Occipital lobe (tissue), 2 donors: ENCODE results near the gene RUNX3. TPM values are rescaled to one million over a fixed set of nuclear protein-coding genes. Genes with fewer than 3 reads are reported as not detected.
"Not testable (repeated sequence)": the region's sequence is repeated elsewhere in the genome, so short reads cannot be mapped to it uniquely, and the experiment has no call there.

Experiments used
- DNase-seq: peaks from one replicate; lab custom pipeline; 2025; lab: John Stamatoyannopoulos, UW
- total RNA-seq: library from RNA; depleted of rRNA; stranded (reverse); fragments of >200 nt; gene quantifications from one replicate; pipeline ENCODE4 v1.2.3, GENCODE V29; 2014

RUNX3 gene
- total RNA-seq, 1 donor from 2014 or later = 0.16 TPM

- no peak for DNase-seq
These were observed 15.6 kb downstream of the RUNX3 start for GRCh38 chr1:24914226-24915069.

DNA sequence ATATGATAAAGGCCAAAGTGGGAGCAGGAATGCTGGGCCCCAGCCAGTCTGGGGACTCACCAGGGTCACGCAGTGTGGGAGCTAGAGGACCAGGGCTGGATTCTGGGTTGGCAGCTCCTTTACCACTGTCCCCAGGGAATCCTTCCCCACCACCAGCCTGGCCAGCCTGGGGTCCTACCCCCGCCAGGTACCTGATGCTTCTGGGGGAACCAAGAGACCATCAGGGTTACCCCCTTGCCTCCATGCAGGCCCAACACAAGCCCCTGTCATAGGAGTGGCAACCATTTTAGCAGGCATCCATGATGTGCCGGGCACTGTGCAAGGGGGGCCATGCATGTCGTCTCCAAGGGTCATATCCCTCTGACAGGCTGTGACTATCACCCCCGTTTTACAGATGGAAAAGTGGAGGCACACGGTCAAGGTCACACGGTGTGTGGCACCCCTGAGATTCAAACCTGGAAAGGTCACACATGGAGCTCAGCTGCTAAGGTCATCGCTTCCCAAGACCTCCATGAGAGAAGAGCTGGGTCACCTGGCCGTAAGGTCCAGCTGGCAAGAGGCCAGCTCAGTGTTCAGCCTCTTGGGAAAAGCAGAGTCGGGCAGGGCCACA, 16.4 kb downstream of the RUNX3 start:
- DNase-seq = no peak

DNA sequence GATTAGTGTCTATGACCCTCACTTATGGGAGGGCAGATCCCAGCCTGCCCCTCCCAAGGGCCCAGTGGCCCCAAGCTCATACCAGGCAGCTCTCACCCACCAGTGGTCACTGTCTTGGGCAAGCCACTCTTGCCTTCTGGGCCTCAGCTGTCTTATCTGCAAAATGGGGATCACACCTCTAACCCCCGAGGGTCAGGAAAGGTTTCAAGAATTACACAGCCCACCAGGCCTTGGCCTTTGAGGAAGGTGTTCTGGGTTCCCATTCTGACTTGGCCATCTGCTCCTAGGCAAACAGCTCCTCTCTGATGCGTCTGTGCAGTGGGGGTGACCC, 16.8 kb downstream of the RUNX3 start:
- DNase-seq = no peak

GRCh38 chr1:24912376-24913273, 17.5 kb downstream of the RUNX3 start:
- DNase-seq = no peak

DNA sequence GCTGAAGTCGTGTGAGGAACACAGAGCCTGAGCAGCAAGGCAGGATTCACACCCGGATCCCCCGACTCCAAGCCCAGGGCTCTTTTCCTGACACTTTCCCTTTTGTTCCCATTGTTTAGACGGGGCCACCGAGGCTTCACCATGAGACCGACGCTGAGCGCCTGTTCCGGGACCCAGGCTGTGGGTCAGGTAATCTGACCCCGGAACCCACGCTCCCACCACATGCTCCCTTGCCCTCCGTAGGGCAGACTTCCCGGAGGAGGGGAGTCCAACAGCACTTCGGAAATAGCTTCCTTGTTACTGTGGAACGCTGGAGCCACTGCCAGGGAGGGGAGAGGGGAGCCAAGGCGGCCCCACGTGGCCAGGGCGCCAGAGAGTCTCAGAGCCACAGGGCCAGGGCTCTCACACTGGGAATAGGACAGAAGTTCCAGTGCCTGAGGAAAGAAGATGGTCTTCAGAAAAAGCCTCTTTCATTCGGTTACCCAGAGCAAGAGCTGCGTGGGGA, 18.4 kb downstream of the RUNX3 start:
- no peak for DNase-seq

DNA sequence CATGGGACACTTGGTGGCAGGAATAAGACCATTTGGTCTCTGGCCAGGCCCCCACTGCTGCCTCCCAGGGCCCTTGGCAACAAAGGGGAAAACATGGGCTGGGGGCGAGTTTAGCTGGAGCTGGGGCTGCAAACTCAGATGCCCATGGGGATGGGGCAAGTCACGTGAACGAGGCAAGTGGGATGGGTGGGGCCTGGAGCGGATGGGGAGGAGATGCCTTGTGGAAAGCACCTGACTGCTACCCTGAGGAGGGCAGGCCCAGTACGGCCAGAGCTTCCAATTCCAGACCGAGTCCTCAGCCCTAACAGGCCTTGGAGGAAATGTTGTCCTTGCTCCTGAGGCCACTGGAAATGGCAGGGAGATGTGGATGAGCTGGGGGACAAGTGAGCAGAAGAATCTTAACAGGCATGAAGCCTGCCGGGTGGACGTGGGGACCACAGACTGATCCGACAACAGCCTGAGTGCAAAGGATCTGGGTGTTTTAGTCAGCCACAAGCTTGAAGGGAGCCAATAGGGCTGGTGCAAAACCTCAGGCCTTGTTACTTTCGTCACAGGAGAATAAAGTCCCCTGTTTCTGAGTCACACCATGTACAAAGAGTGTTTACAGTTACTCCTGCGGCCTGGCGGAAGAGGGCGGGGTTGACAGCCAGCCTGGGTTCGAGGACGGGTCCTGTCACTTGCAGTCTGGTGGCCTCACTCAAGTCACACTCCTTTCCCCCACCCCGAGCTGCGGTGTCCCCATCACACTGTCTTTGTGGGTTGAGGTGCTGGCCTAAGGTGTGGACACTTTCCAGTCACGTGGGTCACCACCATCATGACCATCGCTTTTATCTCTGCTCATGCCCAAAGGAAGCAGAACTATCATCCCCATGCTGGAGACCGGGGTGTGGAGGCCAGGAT, 19.1 kb downstream of the RUNX3 start:
- no peak for DNase-seq

DNA sequence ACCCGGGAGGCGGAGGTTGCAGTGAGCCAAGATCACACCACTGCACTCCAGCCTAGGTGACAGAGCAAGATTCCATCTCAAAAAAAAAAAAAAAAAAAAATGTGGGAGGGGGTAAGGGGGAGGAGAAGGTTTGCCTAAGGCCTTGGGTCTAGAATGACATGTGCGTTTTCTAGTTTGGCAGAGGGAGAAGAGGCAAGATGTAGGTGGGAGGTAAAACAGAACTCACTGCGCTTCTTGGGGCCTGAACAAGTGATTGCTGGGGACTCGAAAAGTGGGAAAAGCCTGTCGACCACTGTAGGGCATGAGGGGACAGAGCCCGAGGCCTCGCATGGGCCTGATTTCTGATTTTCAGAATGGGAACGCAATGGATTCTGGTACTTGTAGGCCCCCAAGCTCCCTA, 19.9 kb downstream of the RUNX3 start:
- no peak for DNase-seq

DNA sequence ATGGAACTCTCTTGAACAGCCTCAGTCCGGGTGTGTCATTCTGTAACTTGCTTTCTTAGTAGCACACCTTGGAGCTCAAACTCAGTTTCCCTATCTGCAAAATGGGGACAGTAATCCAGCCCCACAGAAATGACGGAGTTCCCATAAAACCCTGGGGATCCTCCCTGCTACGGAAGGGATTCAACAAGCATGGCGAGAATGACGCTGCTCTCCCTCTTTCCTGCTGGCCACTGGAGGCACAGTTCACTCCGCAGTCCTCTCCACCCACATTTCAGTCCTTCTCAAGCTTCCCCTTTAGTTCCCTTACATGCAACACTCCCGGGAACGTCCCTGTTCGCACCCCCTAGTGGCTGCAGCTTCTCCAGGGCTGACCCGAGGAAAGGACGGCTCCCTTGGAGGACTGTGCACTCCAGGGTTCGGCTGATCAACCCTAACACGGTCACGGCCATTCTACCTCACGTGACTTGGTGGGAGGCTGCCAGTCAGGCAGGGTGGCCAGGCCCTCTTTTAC, 20.6 kb downstream of the RUNX3 start:
- no peak for DNase-seq

DNA sequence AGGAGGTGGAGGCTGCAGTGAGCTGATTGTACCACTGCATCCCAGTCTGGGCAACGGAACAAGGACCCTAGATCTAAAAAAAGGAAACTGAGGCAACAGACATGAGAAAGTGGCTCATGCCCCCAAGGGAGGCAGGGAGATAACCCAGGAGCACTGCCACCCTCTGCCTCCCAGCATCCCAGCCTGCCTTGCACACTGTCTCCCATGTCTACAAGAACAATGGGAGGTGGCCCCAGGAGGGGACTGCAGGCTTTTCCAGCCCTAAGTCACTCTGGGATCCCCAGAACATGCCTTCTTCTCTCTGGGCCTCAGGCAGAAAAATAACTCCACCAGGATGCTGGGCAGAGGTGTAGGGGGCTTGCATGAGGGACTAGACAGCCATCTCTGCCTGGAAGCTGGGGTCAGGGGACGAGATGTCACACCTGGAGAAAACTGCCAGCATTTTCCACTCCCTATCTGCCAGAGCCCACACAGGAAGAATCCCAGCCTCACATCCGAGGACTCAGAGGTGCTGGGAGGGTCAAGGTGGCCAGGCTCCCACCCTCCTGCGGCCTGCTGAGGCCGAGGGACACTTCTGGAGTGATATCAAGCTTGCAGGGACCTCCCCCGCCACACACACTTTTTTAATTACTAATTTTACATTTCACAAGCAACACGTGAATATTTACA, 21.4 kb downstream of the RUNX3 start:
- no peak for DNase-seq

GRCh38 chr1:24907587-24908294, 22.3 kb downstream of the RUNX3 start:
- DNase-seq = not testable (repeated sequence)

- no peak for DNase-seq
These were observed 23.2 kb downstream of the RUNX3 start for GRCh38 chr1:24906760-24907490.

GRCh38 chr1:24905979-24906720, 23.9 kb downstream of the RUNX3 start:
- DNase-seq = no peak

DNA sequence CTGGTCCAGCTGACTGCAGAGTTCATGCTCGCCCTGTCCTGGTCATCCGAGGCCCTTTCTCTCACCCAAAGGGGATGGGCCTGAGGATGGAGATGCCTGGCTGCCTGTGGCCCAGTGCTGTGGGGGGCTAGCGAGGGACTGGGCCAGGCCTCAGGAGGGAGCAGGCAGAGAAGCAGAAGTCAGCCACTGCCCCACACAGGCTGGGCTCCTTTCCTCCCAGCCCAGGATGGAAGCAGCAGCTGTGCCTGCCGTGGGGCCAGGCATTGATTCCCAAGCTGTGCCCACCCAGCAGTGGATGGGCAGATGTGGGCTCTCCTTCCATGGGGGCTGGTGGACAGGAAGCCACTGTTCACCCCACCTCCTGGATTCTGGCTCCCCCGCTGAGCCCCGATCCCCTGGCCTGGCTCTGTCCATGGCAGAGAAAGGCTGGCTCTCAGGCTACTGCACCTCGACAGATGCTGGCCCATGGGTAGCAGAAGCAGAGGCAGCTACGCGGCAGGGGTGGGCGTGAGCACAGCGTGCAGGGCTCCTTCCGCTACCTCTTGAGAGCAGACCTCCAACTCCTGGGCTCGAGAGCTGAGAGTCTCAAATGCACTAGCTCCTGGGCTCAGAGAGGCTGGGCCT, 24.6 kb downstream of the RUNX3 start:
- DNase-seq = no peak

DNA sequence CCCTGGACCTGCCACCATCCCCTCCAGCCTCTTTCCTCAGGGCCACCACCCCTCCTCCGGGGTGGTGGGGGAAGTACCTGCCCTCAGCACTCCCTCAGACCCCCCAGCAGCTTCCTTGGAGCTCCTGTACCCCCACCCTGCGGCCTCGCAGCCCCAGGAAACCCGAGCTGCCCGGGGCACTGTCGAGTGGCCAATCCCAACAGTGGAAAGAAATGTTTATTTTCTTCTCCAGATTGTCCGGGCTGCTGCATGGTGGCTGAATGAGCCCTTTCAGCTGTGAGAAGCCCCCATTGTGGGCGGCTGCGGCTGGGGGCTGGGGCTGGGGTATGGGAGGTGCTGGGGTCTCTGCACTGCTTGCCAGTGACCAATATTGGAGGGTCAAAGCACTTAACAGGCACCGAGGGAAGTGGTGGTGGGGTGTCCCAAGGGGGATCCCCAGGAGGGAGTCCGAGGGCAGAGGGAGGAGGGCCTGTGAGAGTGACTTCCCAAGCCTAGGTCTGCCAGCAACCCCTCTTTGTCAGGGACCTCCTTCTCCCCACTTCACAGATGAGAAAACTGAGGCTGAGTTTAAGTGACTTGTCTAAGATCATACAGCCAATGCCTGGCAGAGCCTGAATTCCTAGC, 25.2 kb downstream of the RUNX3 start:
- no peak for DNase-seq

DNA sequence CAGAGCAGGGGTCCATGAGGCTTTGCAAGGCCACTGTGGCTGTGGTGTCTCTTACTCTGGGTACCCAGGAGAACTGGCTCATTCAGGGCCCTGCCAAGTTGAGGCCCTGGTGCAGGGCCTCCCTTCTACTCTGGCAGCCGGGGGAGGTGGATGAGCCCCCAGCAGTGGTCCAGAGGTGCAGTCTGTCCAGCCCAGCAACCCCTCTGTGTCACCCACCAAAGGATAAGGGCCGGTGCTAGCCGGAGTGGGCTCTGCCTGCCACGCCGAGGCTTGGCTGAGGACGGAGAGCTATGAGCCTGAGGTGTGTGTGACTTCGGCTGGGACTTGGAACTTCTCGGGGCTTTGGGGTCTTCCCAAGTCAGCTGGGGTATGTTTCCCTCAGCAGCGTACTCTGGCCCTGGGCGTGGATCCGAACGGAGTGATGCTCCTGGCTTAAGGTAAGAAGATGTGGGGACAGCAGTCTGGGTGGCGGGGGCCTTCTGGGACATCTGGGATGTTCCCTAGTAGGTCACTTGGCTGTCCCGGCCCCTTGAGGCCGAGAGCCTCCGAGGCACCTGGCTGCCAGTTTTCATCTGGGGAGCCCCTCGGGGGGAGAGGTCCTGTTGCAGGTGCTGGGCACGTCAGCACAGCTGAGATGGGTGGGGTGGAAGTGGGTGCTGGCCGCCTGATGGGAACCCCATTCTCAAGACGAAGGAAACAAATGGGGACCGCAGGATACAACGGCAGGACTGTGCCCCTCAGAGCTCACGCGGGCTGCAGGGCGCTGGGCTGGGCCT, 25.9 kb downstream of the RUNX3 start:
- DNase-seq = no peak

GRCh38 chr1:24903560-24903954, 26.5 kb downstream of the RUNX3 start:
- no peak for DNase-seq
